Measurements from ENCODE around the gene OR2A12.
"Not testable (repeated sequence)": the region's sequence is repeated elsewhere in the genome, so short reads cannot be mapped to it uniquely, and the experiment has no call there.

Gene OR2A12
- 0 reads per million in 4 experiments for total RNA-seq

GRCh38 chr7:144085978-144086377 is at the start of gene OR2A12:
TSS of gene OR2A12 (plus strand) at chr7:144086278. CDS start at chr7:144095108, 8,830 bp downstream.
- DNase-seq: no peak

GRCh38 chr7:144036302-144036885 is 49.7 kb upstream of the OR2A12 start:
- DNase-seq: no peak

GRCh38 chr7:144037414-144038035 is 48.6 kb upstream of the OR2A12 start:
- DNase-seq: no peak

- no peak for DNase-seq
Observed at GRCh38 chr7:144038887-144039286, 47.2 kb upstream of the OR2A12 start.

GRCh38 chr7:144048648-144049047 is 37.4 kb upstream of the OR2A12 start, which contains the start of gene OR2A5:
TSS of gene OR2A5 (plus strand) at chr7:144048948. CDS start at chr7:144050402, 1,454 bp downstream.
- no peak for DNase-seq

- DNase-seq: no peak
Observed at GRCh38 chr7:144049491-144049890, 36.6 kb upstream of the OR2A12 start.

- DNase-seq: no peak
Observed at GRCh38 chr7:144050093-144050492, 36.0 kb upstream of the OR2A12 start.

- DNase-seq: not testable (repeated sequence)
Observed at GRCh38 chr7:144050884-144051283, 35.2 kb upstream of the OR2A12 start.

- no peak for DNase-seq
Observed at GRCh38 chr7:144057954-144058353, 28.1 kb upstream of the OR2A12 start.

- no peak for DNase-seq
Observed at GRCh38 chr7:144063710-144064109, 22.4 kb upstream of the OR2A12 start.

- no peak for DNase-seq
Observed at GRCh38 chr7:144069511-144069910, 16.6 kb upstream of the OR2A12 start, which contains the start of gene OR2A25. TSS of gene OR2A25 (plus strand) at chr7:144069811. CDS start at chr7:144074220, 4,409 bp downstream.

GRCh38 chr7:144069953-144070352 is 16.1 kb upstream of the OR2A12 start:
- DNase-seq: no peak

- DNase-seq: no peak
Observed at GRCh38 chr7:144074374-144074773, 11.7 kb upstream of the OR2A12 start.

- DNase-seq: no peak
Observed at GRCh38 chr7:144086730-144087129, 652 bp downstream of the OR2A12 start.

GRCh38 chr7:144087230-144087629 is 1.2 kb downstream of the OR2A12 start:
- DNase-seq: no peak

GRCh38 chr7:144090667-144091066 is 4.6 kb downstream of the OR2A12 start:
- DNase-seq: no peak

GRCh38 chr7:144098776-144099175 is 12.7 kb downstream of the OR2A12 start:
- no peak for DNase-seq

GRCh38 chr7:144100607-144101006 is 14.5 kb downstream of the OR2A12 start:
- no peak for DNase-seq

- DNase-seq: no peak
Observed at GRCh38 chr7:144102041-144102440, 16.0 kb downstream of the OR2A12 start.

- no peak for DNase-seq
Observed at GRCh38 chr7:144105211-144105610, 19.1 kb downstream of the OR2A12 start.

GRCh38 chr7:144109283-144109682 is 23.2 kb downstream of the OR2A12 start, which contains the start of gene OR2A2:
TSS of gene OR2A2 (plus strand) at chr7:144109583. CDS start at chr7:144109583, 0 bp downstream.
- no peak for DNase-seq

- no peak for DNase-seq
Observed at GRCh38 chr7:144110272-144110671, 24.2 kb downstream of the OR2A12 start.

GRCh38 chr7:144113651-144114050 is 27.6 kb downstream of the OR2A12 start:
- no peak for DNase-seq

GRCh38 chr7:144118341-144118740 is 32.3 kb downstream of the OR2A12 start:
- no peak for DNase-seq
